ENCODE results near the gene CNTNAP5.

CNTNAP5 gene

DNA sequence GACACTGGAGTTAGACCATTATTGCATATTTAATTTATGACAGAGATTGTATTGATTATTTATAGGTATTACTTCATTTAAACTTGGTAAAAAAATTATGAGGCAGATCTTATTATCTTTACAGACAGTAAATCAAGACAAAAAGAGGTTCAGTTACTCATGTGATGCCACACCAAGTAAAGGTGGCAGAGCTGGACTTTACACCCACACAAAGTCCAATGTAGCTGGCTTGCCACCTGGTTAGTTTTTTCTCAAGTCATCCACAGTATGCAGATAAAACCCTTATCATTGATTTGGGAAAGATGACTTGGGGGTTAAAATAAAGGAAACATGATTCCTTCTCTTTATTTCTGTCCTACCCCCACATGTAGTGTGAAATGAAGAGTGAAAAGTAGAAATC is 137.2 kb downstream of the CNTNAP5 start:
- DNase-seq, result no peak

GRCh38 chr2:124163840-124164239 is 138.8 kb downstream of the CNTNAP5 start:
- no peak for DNase-seq

GRCh38 chr2:124165698-124166097 is 140.6 kb downstream of the CNTNAP5 start:
- DNase-seq, result no peak

- DNase-seq, result no peak
Observed at GRCh38 chr2:124171472-124172063, 146.5 kb downstream of the CNTNAP5 start.

- DNase-seq, result no peak
Observed at GRCh38 chr2:124178719-124179118, 153.6 kb downstream of the CNTNAP5 start.

DNA sequence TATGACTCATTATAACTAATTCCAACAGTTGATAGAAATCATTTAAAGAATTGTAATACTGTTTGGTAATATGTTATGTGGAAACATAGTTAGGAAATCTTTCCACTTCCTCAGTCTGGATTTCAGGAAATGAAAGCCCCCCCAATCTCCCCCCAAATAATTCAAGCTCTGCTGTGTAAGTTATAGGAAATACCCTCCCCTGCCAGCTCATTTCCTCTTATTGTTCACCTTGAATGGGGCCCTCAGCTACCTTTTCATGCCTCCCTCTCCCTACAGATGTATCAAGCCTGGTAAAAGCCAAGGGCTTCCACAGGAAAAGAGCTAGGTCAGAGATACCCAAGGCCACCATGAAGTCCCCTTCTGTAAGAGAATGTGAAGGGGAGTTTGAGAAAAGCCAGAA is 155.5 kb downstream of the CNTNAP5 start:
- DNase-seq, result no peak

DNA sequence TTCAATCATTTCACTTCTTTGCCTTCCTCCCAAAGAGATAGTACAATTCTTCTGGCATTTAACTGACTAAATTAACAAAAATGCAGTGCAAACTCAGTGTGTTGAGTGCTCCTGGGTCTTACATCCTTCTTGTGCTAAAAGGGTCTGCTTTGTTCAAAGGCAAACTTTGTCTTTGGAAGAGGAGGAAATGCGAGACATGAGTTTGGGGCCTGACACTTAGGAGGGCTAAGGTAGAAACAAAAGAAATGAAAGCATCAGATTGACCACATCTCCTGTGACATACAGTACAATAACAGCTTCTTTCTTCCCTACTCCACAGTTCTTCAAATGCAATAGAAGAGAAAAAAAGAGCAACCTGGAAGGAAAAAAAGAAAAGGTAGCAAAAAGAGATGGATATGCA is 161.7 kb downstream of the CNTNAP5 start:
- no peak for DNase-seq

GRCh38 chr2:124187948-124188347 is 162.9 kb downstream of the CNTNAP5 start:
- no peak for DNase-seq

DNA sequence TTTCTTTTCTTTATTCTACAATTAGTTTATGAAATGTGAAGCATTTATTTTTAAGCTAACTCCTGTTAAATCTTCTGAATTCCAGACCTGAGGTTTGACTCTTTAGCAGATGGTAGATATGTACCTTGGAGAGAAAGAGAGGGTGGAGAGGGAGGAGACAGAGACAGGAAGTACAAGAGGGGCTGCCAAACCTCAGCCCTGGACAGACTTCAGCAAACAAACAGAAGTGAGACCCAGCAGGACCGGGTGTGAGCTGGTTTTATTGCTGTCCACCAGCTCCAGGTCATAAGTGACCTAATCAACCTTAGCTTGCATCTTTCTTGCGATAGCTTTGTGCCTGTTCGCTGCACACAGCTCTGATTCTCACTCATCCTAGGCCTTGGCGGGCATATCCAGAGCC is 168.6 kb downstream of the CNTNAP5 start:
- no peak for DNase-seq

DNA sequence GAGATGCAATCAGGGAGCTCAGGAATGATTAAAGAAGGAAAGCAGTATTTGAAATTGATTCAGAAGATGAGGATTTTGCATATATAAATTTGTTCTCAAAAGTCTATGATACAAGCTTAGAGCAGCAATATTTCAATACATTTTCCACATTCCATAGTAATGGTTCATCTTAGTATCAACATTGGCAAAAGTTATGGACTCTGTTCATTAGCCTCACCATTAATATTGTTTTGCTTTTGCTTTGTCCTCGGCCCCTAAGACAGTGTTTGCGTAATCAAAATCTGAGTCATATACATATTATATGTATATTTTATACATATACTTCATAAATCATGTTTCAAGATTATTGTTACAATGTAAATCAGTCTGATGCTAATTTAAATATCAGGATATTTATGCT is 176.6 kb downstream of the CNTNAP5 start:
- DNase-seq, result no peak

DNA sequence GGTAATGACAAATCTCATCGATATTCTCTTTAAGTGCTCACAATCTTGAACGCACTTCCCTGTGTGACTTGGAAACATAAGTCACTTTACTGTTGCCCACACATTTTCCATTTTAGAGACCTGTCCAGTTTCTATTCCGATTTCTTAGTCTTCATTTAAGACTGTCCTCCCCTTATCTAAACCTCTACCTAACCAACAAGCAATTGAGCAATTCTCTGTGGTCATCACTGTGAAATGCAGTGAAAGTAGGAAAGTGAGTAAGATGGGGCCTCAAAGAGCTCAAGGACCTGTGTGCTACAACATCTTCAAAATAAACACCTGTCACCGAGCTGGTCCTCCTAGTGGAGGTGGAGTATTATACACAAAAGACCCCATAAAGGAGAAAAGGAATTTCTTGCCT is 184.4 kb downstream of the CNTNAP5 start:
- no peak for DNase-seq

- DNase-seq, result no peak
Observed at GRCh38 chr2:124211461-124211860, 186.4 kb downstream of the CNTNAP5 start.

GRCh38 chr2:124213977-124214587 is 189.0 kb downstream of the CNTNAP5 start:
- no peak for DNase-seq

GRCh38 chr2:124246170-124246569 is 221.1 kb downstream of the CNTNAP5 start:
- DNase-seq, result no peak

DNA sequence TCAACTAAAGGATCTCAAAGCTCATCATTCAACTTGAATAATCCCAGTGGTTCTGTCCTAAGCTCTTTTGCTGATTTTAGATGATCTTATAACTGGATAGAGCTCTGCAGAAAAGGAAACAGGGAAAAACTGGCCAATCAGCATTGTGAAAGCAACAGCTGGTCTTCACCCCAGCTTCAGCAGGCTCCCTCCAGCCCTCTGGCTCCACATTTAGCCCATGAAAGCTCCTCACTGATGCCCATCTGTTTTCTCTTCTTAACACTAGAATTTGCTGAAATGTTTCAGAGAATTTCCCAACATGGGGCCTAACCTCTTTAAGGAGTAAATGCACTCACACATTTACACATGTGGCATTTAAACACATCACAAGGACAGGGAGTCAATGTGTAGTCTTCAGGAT is 223.3 kb downstream of the CNTNAP5 start:
- no peak for DNase-seq

DNA sequence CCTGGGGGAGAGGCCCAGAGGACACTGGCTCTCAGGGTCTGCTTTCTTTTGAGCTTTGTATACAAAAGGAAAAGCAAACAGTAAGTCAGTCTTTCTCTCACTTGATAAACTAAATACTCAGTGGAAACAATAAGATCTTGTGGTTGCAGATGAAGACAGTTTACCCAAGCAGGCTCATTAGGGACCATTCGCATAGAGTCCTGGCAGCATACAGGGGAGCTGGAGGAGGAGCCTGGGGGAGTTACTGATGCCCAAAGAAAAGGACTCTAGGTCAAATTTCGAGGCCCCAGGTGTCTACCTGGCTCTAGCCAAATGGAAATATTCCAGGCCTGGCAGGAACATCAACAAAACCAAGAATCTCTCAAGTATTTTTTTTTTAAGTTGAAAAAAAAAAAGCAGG is 225.3 kb downstream of the CNTNAP5 start:
- DNase-seq, result no peak

GRCh38 chr2:124254621-124255020 is 229.5 kb downstream of the CNTNAP5 start:
- DNase-seq, result no peak

DNA sequence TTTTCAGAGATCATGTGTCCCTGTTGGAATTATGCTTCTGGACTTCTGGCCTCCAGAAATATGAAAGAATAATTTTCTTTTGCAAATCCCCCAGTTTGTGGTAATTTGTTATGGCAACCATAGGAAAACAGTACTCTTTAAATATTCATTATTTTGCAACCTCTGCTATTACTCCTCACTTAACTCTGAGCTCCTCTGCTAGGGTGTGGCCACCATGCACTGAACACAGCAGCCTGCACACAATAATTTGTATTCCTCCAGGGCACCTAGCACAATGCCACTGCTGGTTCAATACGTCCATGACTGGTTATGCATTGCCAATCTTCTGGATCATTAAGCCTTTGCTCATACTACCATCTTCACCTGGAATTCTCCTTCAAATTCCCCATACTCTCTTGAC is 232.0 kb downstream of the CNTNAP5 start:
- no peak for DNase-seq

- DNase-seq, result no peak
Observed at GRCh38 chr2:124258140-124258880, 233.2 kb downstream of the CNTNAP5 start.

DNA sequence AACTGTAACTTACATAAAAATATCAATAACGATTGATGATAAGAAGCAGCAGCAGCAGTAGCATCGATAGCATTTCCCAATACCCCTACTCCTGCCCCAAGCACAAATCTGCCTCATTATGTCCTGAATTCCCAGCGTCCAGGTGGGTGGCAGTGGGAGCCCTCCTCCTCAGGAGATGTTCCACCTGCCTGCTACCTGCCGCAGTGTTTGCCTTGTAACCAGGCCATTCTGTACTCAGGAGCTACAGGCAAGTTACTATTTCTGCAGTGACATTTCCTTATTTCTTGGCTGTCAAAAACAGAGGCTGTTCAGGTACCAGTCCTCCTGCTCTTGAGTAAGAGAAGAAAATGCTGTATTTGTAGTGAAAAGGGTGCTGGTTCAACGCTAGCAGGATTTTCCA is 236.4 kb downstream of the CNTNAP5 start:
- DNase-seq, result no peak

DNA sequence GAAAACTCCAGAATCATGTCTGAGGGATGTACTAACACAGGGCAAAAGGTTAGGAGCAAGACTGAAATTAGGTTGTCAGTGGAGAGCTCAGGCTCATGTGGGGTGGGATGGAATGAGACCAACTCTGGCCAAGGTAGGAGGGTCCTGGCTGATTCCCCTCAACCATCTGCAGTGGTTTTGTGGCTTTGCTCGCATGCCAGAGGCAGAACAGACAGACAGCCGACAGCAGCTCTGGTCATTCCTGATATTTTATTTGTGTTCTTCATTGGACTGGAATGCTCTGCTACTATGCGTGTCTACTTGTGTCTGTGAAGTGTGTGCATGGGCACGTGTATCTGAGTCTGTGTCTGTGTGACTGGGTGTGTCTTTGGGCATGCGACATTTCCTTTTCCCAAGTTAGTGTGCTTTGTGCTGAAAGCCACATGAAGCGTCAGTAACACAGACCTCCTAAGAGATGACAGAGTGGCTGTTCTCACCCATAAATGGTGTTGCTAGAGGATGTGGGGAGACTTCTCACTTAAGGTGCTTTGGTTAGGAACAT is 239.5 kb downstream of the CNTNAP5 start:
- DNase-seq, result no peak

DNA sequence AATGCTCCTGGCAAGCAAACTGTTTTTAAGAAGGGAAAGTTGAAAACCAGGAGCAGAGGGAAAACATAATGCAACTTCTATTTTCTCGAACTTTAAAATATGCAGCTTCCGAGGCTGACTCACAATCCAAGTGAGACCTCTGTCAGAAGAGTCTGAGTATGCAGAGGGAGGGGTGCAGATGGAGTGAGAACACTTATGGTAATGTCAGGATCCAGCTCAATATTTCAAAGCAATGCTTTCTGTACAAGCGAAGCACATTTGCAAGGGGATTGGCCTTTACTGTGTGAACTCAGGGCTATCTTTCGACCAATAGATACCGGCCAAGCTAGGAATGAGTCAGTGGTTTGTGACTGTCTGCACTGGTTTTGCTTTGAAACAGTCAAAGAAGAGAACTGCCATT is 242.7 kb downstream of the CNTNAP5 start:
- DNase-seq, result no peak

- no peak for DNase-seq
Observed at GRCh38 chr2:124269348-124269747, 244.3 kb downstream of the CNTNAP5 start.

DNA sequence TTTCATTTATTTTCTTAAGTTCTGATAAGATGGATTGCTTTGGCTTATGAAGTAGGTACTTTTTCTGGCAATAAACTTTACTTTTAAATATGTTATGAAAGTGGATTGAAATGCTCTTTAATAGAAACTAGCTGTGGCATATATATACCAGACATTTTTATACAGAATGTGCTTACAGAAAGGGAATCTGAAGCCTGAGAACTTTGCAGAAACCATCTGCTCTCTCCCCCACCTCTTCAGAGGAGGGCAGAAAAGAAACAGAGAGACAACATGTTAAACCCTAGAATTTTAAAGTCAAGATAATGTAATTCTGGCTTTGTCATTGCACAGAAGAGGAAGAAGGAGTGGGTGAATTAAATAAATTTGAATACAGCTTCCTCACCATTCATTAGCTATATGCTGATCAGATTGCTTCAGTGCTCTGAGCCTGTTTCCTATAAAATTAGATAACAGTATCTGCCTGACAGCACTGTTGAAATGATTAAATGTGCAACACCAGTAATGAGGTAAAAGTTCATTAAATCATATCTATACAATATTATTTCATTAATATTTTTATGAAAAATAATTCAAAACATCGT is 247.3 kb downstream of the CNTNAP5 start:
- DNase-seq, result no peak

All from activated CD8-positive, alpha-beta memory T cell treated with anti-CD3 and anti-CD28 coated beads for 24 hours (primary cell).